ENCODE results near the gene PGGHG. TPM values are rescaled to one million over a fixed set of nuclear protein-coding genes. Genes with fewer than 3 reads are reported as not detected.

PGGHG gene
- polyA plus RNA-seq, 3 donors: 1.6 to 82.9 (median 2.1) TPM

- Histone ChIP-seq H3K4me2 (replicated peaks; ENCODE audit: extremely low read depth, low read length, poor library complexity, severe bottlenecking) (no peak within 1 kb of the TSS), H3K79me2 (ENCODE audit: insufficient read depth, low read length) (no peaks in the 10 kb centered on the region), H2AFZ (ENCODE audit: insufficient read depth, low read depth, low read length, poor library complexity, severe bottlenecking) (no peak within 1 kb of the TSS), H4K20me1 (ENCODE audit: insufficient read depth, low read length) (no peaks in the 10 kb centered on the region), H3K27me3 (ENCODE audit: control insufficient read depth in 2 of 2, insufficient read depth in 2 of 2, low read length in 2 of 2) (peaks cover 0 to 6% of the 10 kb centered on the region in 2 donors), H3K4me1 (ENCODE audit: control insufficient read depth in 1 of 2, insufficient read depth in 2 of 2, low read length in 2 of 2) (peaks cover 12 to 13% of the 10 kb centered on the region in 2 donors), H3K27ac (ENCODE audit: low read depth in 1 of 2, low read length in 2 of 2) (no peak within 1 kb of the TSS), H3K36me3 (replicated peaks in 1 of 2; ENCODE audit: control insufficient read depth in 1 of 2, insufficient read depth in 2 of 2, low read length in 2 of 2) (no peaks in the 10 kb centered on the region), H3K4me3 (replicated peaks in 1 of 3; ENCODE audit: low read depth in 2 of 3, low read length in 3 of 3) (no peak within 1 kb of the TSS), H3K9ac (ENCODE audit: insufficient read depth, low read length, poor library complexity, severe bottlenecking) (no peak within 1 kb of the TSS), H3K9me3 (replicated peaks in 1 of 2; ENCODE audit: control insufficient read depth in 1 of 2, insufficient read depth in 1 of 2, low read length in 2 of 2) (no peaks in the 10 kb centered on the region)
- Mint-ChIP-seq H3K36me3 (peaks cover 0 to 3% of the 10 kb centered on the region in 2 donors), H3K27me3 (ENCODE audit: low read depth in 3 of 3) (peaks cover 26 to 61% (median 28%) of the 10 kb centered on the region in 3 donors), H3K9me3 (peaks cover 0 to 3% (median 0%) of the 10 kb centered on the region in 7 donors), H3K4me3 (peak within 1 kb of the TSS in 1 of 2 donors; percentile 59), H3K4me1 (peaks cover 16% of the 10 kb centered on the region), H3K27ac (peak within 1 kb of the TSS in 1 of 7 donors; percentile 28)
- WGBS (ENCODE audit: insufficient coverage): 74% methylated on average over 24 of the region's 40 CpGs
- no peak for TF ChIP-seq CTCF (IDR thresholded peaks at IDR 0.05)
- intact Hi-C loops (cut with micrococcal nuclease): no loop called here
- no peak for DNase-seq
Measured at GRCh38 chr11:299081-299891, 10.4 kb downstream of the PGGHG start, which contains the start of gene IFITM5. Gene IFITM5, minus strand, starts transcription at chr11:299526. Its CDS starts 36 bp downstream, at chr11:299490.

GRCh38 chr11:299951-300735 is 11.2 kb downstream of the PGGHG start:
- Histone ChIP-seq H3K9me3 (replicated peaks in 1 of 2; ENCODE audit: control insufficient read depth in 1 of 2, insufficient read depth in 1 of 2, low read length in 2 of 2) (no peaks in the 10 kb centered on the region), H3K79me2 (ENCODE audit: insufficient read depth, low read length) (no peaks in the 10 kb centered on the region), H4K20me1 (ENCODE audit: insufficient read depth, low read length) (no peaks in the 10 kb centered on the region), H3K4me3 (replicated peaks in 1 of 3; ENCODE audit: low read depth in 2 of 3, low read length in 3 of 3) (no peak overlapping the region), H3K27me3 (ENCODE audit: control insufficient read depth in 2 of 2, insufficient read depth in 2 of 2, low read length in 2 of 2) (peaks cover 0 to 6% of the 10 kb centered on the region in 2 donors), H3K36me3 (replicated peaks in 1 of 2; ENCODE audit: control insufficient read depth in 1 of 2, insufficient read depth in 2 of 2, low read length in 2 of 2) (no peaks in the 10 kb centered on the region), H3K4me1 (ENCODE audit: control insufficient read depth in 1 of 2, insufficient read depth in 2 of 2, low read length in 2 of 2) (peaks cover 14 to 18% of the 10 kb centered on the region in 2 donors), H3K4me2 (replicated peaks; ENCODE audit: extremely low read depth, low read length, poor library complexity, severe bottlenecking) (no peak overlapping the region), H2AFZ (ENCODE audit: insufficient read depth, low read depth, low read length, poor library complexity, severe bottlenecking) (no peak overlapping the region), H3K9ac (ENCODE audit: insufficient read depth, low read length, poor library complexity, severe bottlenecking) (no peak overlapping the region), H3K27ac (ENCODE audit: low read depth in 1 of 2, low read length in 2 of 2) (no peak overlapping the region)
- Mint-ChIP-seq H3K9me3 (peaks cover 0 to 3% (median 0%) of the 10 kb centered on the region in 7 donors), H3K36me3 (no peaks in the 10 kb centered on the region), H3K4me3 (peak overlapping the region in 1 of 2 donors; percentile 59), H3K27me3 (ENCODE audit: low read depth in 3 of 3) (peaks cover 28 to 61% (median 28%) of the 10 kb centered on the region in 3 donors), H3K4me1 (peaks cover 20% of the 10 kb centered on the region), H3K27ac (peak overlapping the region in 1 of 7 donors; percentile 28)
- DNase-seq: no peak
- intact Hi-C loops (cut with micrococcal nuclease): loop anchor here in 1 of 2 donors (10.0 kb wide), 1 partner anchor 55 kb away; no protein-coding TSS in a partner anchor
- WGBS (ENCODE audit: insufficient coverage): 34% methylated on average over 9 of the region's 20 CpGs
- no peak for TF ChIP-seq CTCF (IDR thresholded peaks at IDR 0.05)

Data from CD14-positive monocyte (primary cell).